Glutamatergic neuron (in vitro differentiated cells): ENCODE data around the gene CEP120. TPM values are rescaled to one million over a fixed set of nuclear protein-coding genes. Genes with fewer than 3 reads are reported as not detected.

Experiments used
- DNase-seq: peaks from one replicate; pipeline ENCODE4 v3.0.0; 2022
- H3K27ac Mint-ChIP-seq: one replicate; pipeline ENCODE4 v1.8.0; 2020; ENCODE audit warnings: mild to moderate bottlenecking, mixed read lengths, inconsistent platforms; ENCODE audit not compliant: unreplicated experiment
- H3K27me3 Mint-ChIP-seq: one replicate; pipeline ENCODE4 v1.8.0; 2020; ENCODE audit warnings: mild to moderate bottlenecking, moderate library complexity, mixed read lengths, inconsistent platforms; ENCODE audit not compliant: unreplicated experiment
- H3K36me3 Mint-ChIP-seq: one replicate; pipeline ENCODE4 v1.8.0; 2020; ENCODE audit warnings: mild to moderate bottlenecking, mixed read lengths, inconsistent platforms; ENCODE audit not compliant: unreplicated experiment
- H3K4me1 Mint-ChIP-seq: one replicate; pipeline ENCODE4 v1.8.0; 2020; ENCODE audit warnings: mild to moderate bottlenecking, low read depth, mixed read lengths, inconsistent platforms; ENCODE audit not compliant: unreplicated experiment
- H3K4me3 Mint-ChIP-seq: one replicate; pipeline ENCODE4 v1.8.0; 2020; ENCODE audit warnings: mild to moderate bottlenecking, mixed read lengths, inconsistent platforms; ENCODE audit not compliant: unreplicated experiment
- H3K9me3 Mint-ChIP-seq: one replicate; pipeline ENCODE4 v1.8.0; 2020; ENCODE audit warnings: mild to moderate bottlenecking, moderate library complexity, mixed read lengths, inconsistent platforms; ENCODE audit not compliant: unreplicated experiment
- CTCF ChIP-seq: fragments of 200-600 bp; sonication (generic); IDR thresholded peaks from one replicate; pipeline ENCODE4 v1.5.0; 2021; ENCODE audit not compliant: partially characterized antibody, unreplicated experiment
- total RNA-seq: library from RNA; stranded (reverse); fragmentation: NEBNext Ultra II Directional; extraction: Animal tissue kit (Norgen Biotek cat#: 25700); gene quantifications from one replicate; pipeline ENCODE4 v1.2.1, GENCODE V29; 2021; ENCODE audit not compliant: unreplicated experiment

CEP120 gene
- total RNA-seq, 1 donor from 2014 or later: 8.2 TPM

DNA sequence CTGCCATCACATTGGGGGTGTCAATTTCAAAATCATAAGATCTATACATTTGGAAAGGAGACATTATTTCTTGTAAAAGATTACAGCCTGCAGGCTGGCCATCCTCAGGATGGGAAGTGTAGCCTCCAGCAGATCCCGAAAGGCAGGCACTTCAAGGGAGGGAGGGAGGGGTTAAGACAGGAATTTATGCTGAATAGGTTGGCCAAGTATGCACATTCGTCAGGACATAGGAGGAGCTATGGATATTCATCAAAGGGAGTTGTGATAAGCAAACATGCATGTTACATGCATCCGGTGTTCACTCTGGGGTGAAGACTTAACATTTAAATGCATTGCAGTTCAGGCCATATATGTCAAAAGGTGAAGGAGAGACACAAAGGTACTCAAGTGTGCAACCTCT, 119.4 kb downstream of the CEP120 start:
- Mint-ChIP-seq H3K27me3 (peaks cover 2% of the 10 kb centered on the region), H3K9me3 (peaks cover 5% of the 10 kb centered on the region), H3K27ac (no peak overlapping the region), H3K4me1 (no peaks in the 10 kb centered on the region), H3K36me3 (peaks cover 10% of the 10 kb centered on the region), H3K4me3 (no peak overlapping the region)
- no peak for DNase-seq
- no peak for TF ChIP-seq CTCF

- no peak for DNase-seq
- Mint-ChIP-seq H3K27me3 (no peaks in the 10 kb centered on the region), H3K4me3 (no peak overlapping the region), H3K9me3 (peaks cover 3% of the 10 kb centered on the region), H3K4me1 (no peaks in the 10 kb centered on the region), H3K27ac (no peak overlapping the region), H3K36me3 (peaks cover 10% of the 10 kb centered on the region)
- TF ChIP-seq CTCF: no peak
Measured at GRCh38 chr5:123300266-123300665, 122.9 kb downstream of the CEP120 start.

DNA sequence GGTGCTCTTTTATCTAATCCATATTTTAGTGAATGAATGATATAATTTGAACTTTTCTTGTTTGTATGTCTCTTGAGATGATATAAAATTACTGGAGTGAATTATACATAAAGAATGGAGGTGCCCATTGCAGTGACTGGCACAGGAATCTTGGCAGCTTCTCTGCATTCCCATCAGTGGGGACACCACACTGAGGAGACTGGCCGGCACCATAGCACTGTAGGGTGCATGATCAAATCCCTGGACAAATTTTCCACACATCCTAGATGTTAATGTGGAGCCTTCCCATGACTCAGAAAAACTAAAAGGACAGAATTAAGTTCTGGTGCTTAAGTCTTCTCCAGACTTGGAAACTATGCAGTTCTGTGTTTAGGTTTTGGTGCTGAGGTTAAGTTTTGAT, 124.1 kb downstream of the CEP120 start:
- Mint-ChIP-seq H3K4me1 (no peaks in the 10 kb centered on the region), H3K9me3 (peaks cover 3% of the 10 kb centered on the region), H3K27me3 (no peaks in the 10 kb centered on the region), H3K27ac (no peak overlapping the region), H3K4me3 (no peak overlapping the region), H3K36me3 (peaks cover 10% of the 10 kb centered on the region)
- no peak for TF ChIP-seq CTCF
- DNase-seq: no peak

- H3K4me1 Mint-ChIP-seq: no peaks in the 10 kb centered on the region
- TF ChIP-seq CTCF: no peak
- H3K4me3 Mint-ChIP-seq: no peak overlapping the region
- no peak for DNase-seq
- no peaks in the 10 kb centered on the region for H3K27me3 Mint-ChIP-seq
- peaks cover 3% of the 10 kb centered on the region for H3K9me3 Mint-ChIP-seq
- peaks cover 10% of the 10 kb centered on the region for H3K36me3 Mint-ChIP-seq
- H3K27ac Mint-ChIP-seq: no peak overlapping the region
Measured at GRCh38 chr5:123298335-123299030, 124.7 kb downstream of the CEP120 start.

DNA sequence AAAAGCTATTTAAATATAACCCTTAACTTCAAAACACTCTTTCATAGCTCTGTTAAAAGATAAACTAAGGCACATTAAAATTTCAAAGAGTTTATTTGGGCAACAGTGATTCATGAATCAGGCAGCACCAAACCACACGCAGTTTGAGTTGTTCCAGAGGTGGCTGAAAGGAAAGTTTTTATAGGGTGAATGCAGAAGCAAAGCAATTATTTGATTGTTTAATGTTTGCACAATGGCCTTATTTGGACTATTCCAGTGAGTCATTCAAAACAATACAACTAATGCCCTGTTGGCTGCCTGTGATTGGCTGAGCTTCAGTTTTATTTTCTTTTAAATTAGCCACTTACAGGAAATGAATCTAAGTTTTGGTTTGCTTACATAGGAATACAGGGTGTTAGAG, 125.3 kb downstream of the CEP120 start:
- H3K27me3 Mint-ChIP-seq: no peaks in the 10 kb centered on the region

More for the DNA sequence above, 125.3 kb downstream of the CEP120 start:
- DNase-seq: no peak
- Mint-ChIP-seq H3K36me3 (peaks cover 10% of the 10 kb centered on the region), H3K4me3 (no peak overlapping the region), H3K9me3 (peaks cover 3% of the 10 kb centered on the region), H3K4me1 (no peaks in the 10 kb centered on the region), H3K27ac (no peak overlapping the region)
- no peak for TF ChIP-seq CTCF
